Liver (tissue), 9 donors: ENCODE data around the gene S100A5. TPM values are rescaled to one million over a fixed set of nuclear protein-coding genes. Genes with fewer than 3 reads are reported as not detected.
A peak's percentile ranks its signal among the peaks of the same experiment; 100 is the strongest.

Source experiments
- DNase-seq: peaks from one replicate; pipeline ENCODE4 v3.0.0-alpha.2; 2017; ENCODE audit warnings: low spot score
- H3K27ac ChIP-seq, 2 donors: one replicate each; pipeline ENCODE4 v1.7.0; 2013; ENCODE audit warnings: inconsistent platforms in 2 of 2, low read length in 2 of 2, control low read depth in 1 of 2, low read depth in 1 of 2, mild to moderate bottlenecking in 1 of 2
- H3K27me3 ChIP-seq, 4 donors: one replicate each; pipeline versions ENCODE4 v1.6.1 to v1.7.0; 2013; ENCODE audit warnings: low read length in 3 of 4, inconsistent platforms in 1 of 4, mild to moderate bottlenecking in 1 of 4, moderate library complexity in 1 of 4; ENCODE audit not compliant: control insufficient read depth in 4 of 4, insufficient read depth in 4 of 4
- H3K36me3 ChIP-seq, 4 donors: one replicate each; pipeline versions ENCODE4 v1.6.1 to v1.7.0; 2013; ENCODE audit warnings: low read length in 3 of 4, mild to moderate bottlenecking in 3 of 4, low read depth in 1 of 4, moderate library complexity in 1 of 4; ENCODE audit not compliant: control insufficient read depth in 4 of 4, insufficient read depth in 3 of 4
- H3K4me1 ChIP-seq, 4 donors: one replicate each; pipeline versions ENCODE4 v1.6.1 to v1.7.0; 2013; ENCODE audit warnings: low read length in 3 of 4, mild to moderate bottlenecking in 3 of 4, moderate library complexity in 1 of 4; ENCODE audit not compliant: control insufficient read depth in 4 of 4, insufficient read depth in 4 of 4
- H3K4me3 ChIP-seq, 3 donors: one replicate each; pipeline versions ENCODE4 v1.6.1 to v1.7.0; 2013; ENCODE audit warnings: low read length in 3 of 3, control low read depth in 1 of 3, low read depth in 1 of 3, mild to moderate bottlenecking in 1 of 3
- H3K9ac ChIP-seq, 2 donors: one replicate each; pipeline ENCODE4 v1.7.0; 2013; ENCODE audit warnings: low read length in 2 of 2, mild to moderate bottlenecking in 2 of 2, moderate library complexity in 2 of 2, control low read depth in 1 of 2, low read depth in 1 of 2
- H3K9me3 ChIP-seq, 4 donors: one replicate each; pipeline versions ENCODE4 v1.6.1 to v1.7.0; 2013; ENCODE audit warnings: low read length in 3 of 4; ENCODE audit not compliant: control insufficient read depth in 4 of 4
- ATF3 ChIP-seq: IDR thresholded peaks from 2 replicates; pipeline ENCODE4 v1.6.1; 2016; ENCODE audit warnings: antibody characterized with exemption
- CTCF ChIP-seq: fragments of 150-350 bp; IDR thresholded peaks from 2 replicates; pipeline ENCODE4 v1.5.1; 2017; ENCODE audit warnings: improper control_type of control experiment, low read depth, low read length; ENCODE audit not compliant: missing input control
- EGR1 ChIP-seq, 2 donors: IDR thresholded peaks; 2 replicates each; pipeline ENCODE4 v1.6.1; 2016 to 2018; ENCODE audit warnings: antibody characterized with exemption in 2 of 2, low read depth in 2 of 2
- FOXA1 ChIP-seq: IDR thresholded peaks from 2 replicates; pipeline ENCODE4 v1.6.1; 2016; ENCODE audit warnings: antibody characterized with exemption
- FOXA2 ChIP-seq: IDR thresholded peaks from 2 replicates; pipeline ENCODE4 v1.6.1; 2016; ENCODE audit warnings: antibody characterized with exemption
- GABPA ChIP-seq, 2 donors: IDR thresholded peaks in 1 of 2; conservative IDR thresholded peaks in 1 of 2; 2 replicates each; pipeline ENCODE4 v1.6.1; 2016; ENCODE audit warnings: antibody characterized with exemption in 2 of 2, mild to moderate bottlenecking in 1 of 2, moderate library complexity in 1 of 2
- HNF4A ChIP-seq, 2 donors: conservative IDR thresholded peaks; 2 replicates each; pipeline ENCODE4 v1.6.1; 2016; ENCODE audit warnings: antibody characterized with exemption in 2 of 2, mild to moderate bottlenecking in 2 of 2
- HNF4G ChIP-seq: IDR thresholded peaks from 2 replicates; pipeline ENCODE4 v1.6.1; 2016; ENCODE audit warnings: antibody characterized with exemption
- JUND ChIP-seq, 2 donors: IDR thresholded peaks; 2 replicates each; pipeline ENCODE4 v1.6.1; 2016; ENCODE audit warnings: antibody characterized with exemption in 2 of 2
- MAX ChIP-seq: IDR thresholded peaks from 2 replicates; pipeline ENCODE4 v1.6.1; 2016; ENCODE audit warnings: antibody characterized with exemption
- NR2F2 ChIP-seq: IDR thresholded peaks from 2 replicates; pipeline ENCODE4 v1.6.1; 2016; ENCODE audit warnings: antibody characterized with exemption
- RAD21 ChIP-seq, 2 donors: IDR thresholded peaks; 2 replicates each; pipeline ENCODE4 v1.6.1; 2016; ENCODE audit warnings: antibody characterized with exemption in 2 of 2, mild to moderate bottlenecking in 2 of 2
- REST ChIP-seq: IDR thresholded peaks from 2 replicates; pipeline ENCODE4 v1.6.1; 2016; ENCODE audit warnings: antibody characterized with exemption, mild to moderate bottlenecking
- RXRA ChIP-seq, 2 donors: IDR thresholded peaks; 2 replicates each; pipeline ENCODE4 v1.6.1; 2017 to 2018; ENCODE audit warnings: antibody characterized with exemption in 2 of 2, mild to moderate bottlenecking in 1 of 2
- SP1 ChIP-seq: IDR thresholded peaks from 2 replicates; pipeline ENCODE4 v1.6.1; 2018; ENCODE audit warnings: antibody characterized with exemption, mild to moderate bottlenecking
- TAF1 ChIP-seq: conservative IDR thresholded peaks from 2 replicates; pipeline ENCODE4 v1.6.1; 2016; ENCODE audit warnings: antibody characterized with exemption, mild to moderate bottlenecking
- YY1 ChIP-seq: IDR thresholded peaks from 2 replicates; pipeline ENCODE4 v1.6.1; 2016; ENCODE audit warnings: antibody characterized with exemption, mild to moderate bottlenecking
- ZBTB33 ChIP-seq: IDR thresholded peaks from 2 replicates; pipeline ENCODE4 v1.6.1; 2016; ENCODE audit warnings: antibody characterized with exemption
- WGBS: extraction: QIAGEN DNeasy Blood & Tissue Kit; methylation state at CpG from one replicate; pipeline ENCODE4 v1.1.7; 2013; 5-methylcytosine and 5-hydroxymethylcytosine counted together
- polyA plus RNA-seq, 2 donors: library from polyadenylated mRNA; stranded (reverse) in 1 of 2; unstranded in 1 of 2; fragments of 200-250 nt in 1 of 2; fragments of >200 nt in 1 of 2; fragmentation: Nextera tagmentation in 1 of 2; extraction: Ambion mirVana in 1 of 2; gene quantifications; one replicate each; pipeline versions ENCODE4 v1.2.1 to v1.2.3, GENCODE V29; 2013 to 2015
- total RNA-seq, 2 donors: library from RNA; depleted of rRNA; stranded (reverse); fragments of >200 nt; gene quantifications; one replicate each; pipeline ENCODE4 v1.2.3, GENCODE V29; 2014
- donor health status: healthy.
- donor health status: healthy.
- donor health status: healthy.
- donor health status: healthy.
- donor health status: healthy.

Gene S100A5
- total and polyA plus RNA-seq, 4 donors, result not detected

- no peak for TF ChIP-seq RXRA (IDR thresholded peaks at IDR 0.05)
These were observed 32.6 kb upstream of the S100A5 start (continued) for GRCh38 chr1:153573351-153573750.

GRCh38 chr1:153572569-153573015 is 31.9 kb upstream of the S100A5 start:
- Histone ChIP-seq H3K36me3 (no peaks in the 10 kb centered on the region), H3K4me1 (peaks cover 0 to 10% (median 4%) of the 10 kb centered on the region in 4 donors), H3K9ac (no peak overlapping the region), H3K4me3 (no peak overlapping the region), H3K9me3 (no peaks in the 10 kb centered on the region), H3K27me3 (no peaks in the 10 kb centered on the region), H3K27ac (peak overlapping the region in 1 of 2 donors; percentile 50)
- peak; percentile 56 for DNase-seq
- 2% methylated on average over 3 of the region's 3 CpGs for WGBS
- peak in 1 of 2 donors; percentile 18 for TF ChIP-seq JUND (IDR thresholded peaks at IDR 0.05)
- peak; percentile 95 for TF ChIP-seq CTCF
- TF ChIP-seq HNF4G, result no peak
- TF ChIP-seq RXRA (IDR thresholded peaks at IDR 0.05), result peak in 1 of 2 donors; percentile 25
- peak; percentile 20 for TF ChIP-seq SP1
- TF ChIP-seq YY1, result peak; percentile 19
- TF ChIP-seq FOXA2, result no peak
- peak in 1 of 2 donors; percentile 38 for TF ChIP-seq HNF4A (conservative IDR thresholded peaks at IDR 0.05)
- no peak for TF ChIP-seq GABPA (IDR thresholded peaks at IDR 0.05 in 1 of 2, conservative IDR thresholded peaks at IDR 0.05 in 1 of 2)
- peak; percentile 98 to 100 for TF ChIP-seq RAD21 (IDR thresholded peaks at IDR 0.05)

GRCh38 chr1:153571706-153572105 is 31.0 kb upstream of the S100A5 start:
- Histone ChIP-seq H3K4me1 (peaks cover 0 to 10% (median 4%) of the 10 kb centered on the region in 4 donors), H3K27me3 (no peaks in the 10 kb centered on the region), H3K9me3 (no peaks in the 10 kb centered on the region), H3K36me3 (no peaks in the 10 kb centered on the region), H3K27ac (no peak overlapping the region), H3K4me3 (no peak overlapping the region), H3K9ac (no peak overlapping the region)
- no peak for DNase-seq
- 71% methylated on average over 7 of the region's 7 CpGs for WGBS
- no peak for TF ChIP-seq RAD21 (IDR thresholded peaks at IDR 0.05)
- no peak for TF ChIP-seq SP1
- TF ChIP-seq EGR1 (IDR thresholded peaks at IDR 0.05; ENCODE audit: low read depth in 2 of 2), result no peak
- no peak for TF ChIP-seq REST
- no peak for TF ChIP-seq FOXA1
- no peak for TF ChIP-seq HNF4A (conservative IDR thresholded peaks at IDR 0.05)
- TF ChIP-seq ATF3, result no peak
- TF ChIP-seq ZBTB33, result no peak
- no peak for TF ChIP-seq FOXA2
- TF ChIP-seq CTCF, result no peak
- TF ChIP-seq TAF1, result no peak
- no peak for TF ChIP-seq HNF4G
- TF ChIP-seq MAX, result no peak
- no peak for TF ChIP-seq JUND (IDR thresholded peaks at IDR 0.05)
- no peak for TF ChIP-seq RXRA (IDR thresholded peaks at IDR 0.05)
- TF ChIP-seq GABPA (IDR thresholded peaks at IDR 0.05 in 1 of 2, conservative IDR thresholded peaks at IDR 0.05 in 1 of 2), result no peak
- no peak for TF ChIP-seq NR2F2
